Activated CD8-positive, alpha-beta memory T cell treated with anti-CD3 and anti-CD28 coated beads, Interleukin-2, amount 50 U/mL, for 48 hours (primary cell): ENCODE measurements around the gene ANKS1B.

Source experiments
- DNase-seq: peaks from one replicate; pipeline ENCODE4 v3.0.0-alpha.2; 2020

The ANKS1B gene

GRCh38 chr12:99152337-99152736, 832.4 kb downstream of the ANKS1B start:
- DNase-seq: no peak

DNA sequence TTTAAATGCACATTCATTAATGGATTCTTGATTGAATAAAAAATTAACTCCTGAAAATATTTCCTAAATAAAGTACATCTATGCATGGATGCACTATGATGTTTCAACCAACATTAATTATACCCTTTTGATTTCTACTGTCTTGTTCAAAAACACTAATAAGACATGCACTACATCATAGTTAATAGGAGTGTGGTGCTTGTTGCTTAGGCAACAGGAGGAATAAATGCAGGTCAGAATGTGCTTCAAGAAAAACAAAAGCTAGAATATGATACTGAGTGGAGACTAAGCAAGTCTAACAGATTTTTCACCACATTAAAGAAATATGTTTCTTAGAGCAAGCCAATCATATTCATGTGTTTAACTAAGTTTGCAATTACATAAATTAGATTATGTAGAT, 833.0 kb downstream of the ANKS1B start:
- no peak for DNase-seq

DNA sequence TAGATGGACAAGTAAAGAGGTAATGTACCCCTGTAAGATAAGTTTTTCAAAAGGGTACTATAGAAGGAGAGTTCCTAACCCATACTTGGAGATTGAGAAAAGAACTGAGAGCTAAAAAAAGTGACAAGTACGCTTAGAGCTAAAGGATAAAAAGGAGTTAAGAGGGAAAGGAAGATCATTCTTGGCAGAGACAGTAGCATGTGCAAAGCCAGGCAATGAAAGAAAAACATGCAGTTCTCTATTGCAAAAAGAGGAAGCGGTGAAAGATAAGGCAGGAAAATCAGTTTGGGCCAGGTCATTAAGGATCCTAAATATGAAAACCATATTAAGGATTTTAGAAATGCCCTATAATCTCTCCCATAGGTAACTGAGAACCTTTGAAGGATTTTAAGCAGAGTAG, 837.6 kb downstream of the ANKS1B start:
- DNase-seq: no peak

DNA sequence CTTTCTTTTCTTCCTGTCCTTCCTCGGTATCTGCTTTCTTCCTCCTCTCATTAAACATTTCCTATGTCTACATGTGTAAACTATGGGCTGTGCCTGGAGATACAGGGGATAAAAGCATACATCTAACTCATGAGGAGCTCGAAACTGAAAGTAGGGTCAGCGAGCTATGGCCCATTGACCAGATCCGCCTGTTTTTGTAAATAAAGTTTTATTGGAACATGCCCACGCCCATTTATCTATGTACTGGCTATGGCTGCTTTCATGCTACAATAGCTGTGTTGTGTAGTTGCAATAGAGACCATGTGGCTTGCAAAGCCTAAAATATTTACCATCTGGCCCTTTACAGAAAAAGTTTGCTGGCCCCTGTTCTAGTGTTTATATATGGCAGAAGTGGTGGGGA, 838.0 kb downstream of the ANKS1B start:
- no peak for DNase-seq

- DNase-seq: no peak
These were observed 838.6 kb downstream of the ANKS1B start for GRCh38 chr12:99146185-99146584.

DNA sequence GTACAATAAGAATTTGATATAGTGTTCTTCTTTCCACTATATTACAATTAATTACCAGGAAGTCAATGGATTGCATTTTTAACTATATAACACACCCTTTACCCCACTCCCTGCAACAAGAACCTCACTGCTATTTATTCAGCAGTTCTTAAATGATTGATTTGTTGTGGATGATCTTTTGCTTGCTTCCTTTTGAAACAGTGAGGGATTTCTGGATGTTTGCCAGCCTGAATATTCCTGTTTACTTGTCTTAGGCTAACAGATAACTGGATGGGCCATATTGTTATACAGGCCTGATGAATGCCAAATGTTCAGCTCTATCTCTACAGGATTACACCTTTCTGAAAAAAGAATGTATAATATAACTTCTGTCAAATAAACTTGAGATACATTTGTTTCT, 842.1 kb downstream of the ANKS1B start:
- no peak for DNase-seq

DNA sequence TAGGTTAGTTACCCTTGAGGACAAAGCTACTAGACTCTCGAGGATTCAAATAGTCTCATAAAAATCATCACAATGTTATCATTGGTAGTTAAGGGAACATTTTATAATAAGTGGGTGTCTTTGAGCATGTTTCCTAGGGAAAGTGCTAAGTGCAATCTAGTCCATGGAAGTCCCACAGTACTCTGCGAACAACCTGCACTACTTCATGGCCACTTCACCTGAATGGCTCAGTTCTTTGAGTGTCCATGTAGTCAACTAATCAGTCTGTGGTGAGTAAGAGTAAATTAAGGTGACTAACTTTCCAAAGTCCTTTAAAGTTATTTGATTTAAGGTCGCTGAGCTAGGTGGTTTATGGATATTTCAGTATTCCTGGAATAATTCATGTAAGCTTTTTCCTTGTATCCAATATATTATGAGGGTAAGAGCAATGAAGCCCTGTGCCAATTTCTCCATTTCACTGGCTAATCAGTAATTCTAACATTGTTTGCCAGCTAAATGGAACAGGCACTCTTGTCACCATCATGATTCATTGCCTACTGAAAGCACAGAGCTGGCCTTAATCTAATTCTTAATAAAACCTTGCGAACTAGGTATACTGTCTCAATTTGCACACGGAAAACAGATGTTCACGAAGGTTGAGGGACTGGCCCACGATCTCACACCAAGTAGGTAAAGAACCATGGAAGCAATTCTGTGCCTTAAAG, 844.6 kb downstream of the ANKS1B start:
- no peak for DNase-seq

- DNase-seq: no peak
These were observed 846.3 kb downstream of the ANKS1B start for GRCh38 chr12:99138393-99138792.

- no peak for DNase-seq
These were observed 847.4 kb downstream of the ANKS1B start for GRCh38 chr12:99137124-99137855.

DNA sequence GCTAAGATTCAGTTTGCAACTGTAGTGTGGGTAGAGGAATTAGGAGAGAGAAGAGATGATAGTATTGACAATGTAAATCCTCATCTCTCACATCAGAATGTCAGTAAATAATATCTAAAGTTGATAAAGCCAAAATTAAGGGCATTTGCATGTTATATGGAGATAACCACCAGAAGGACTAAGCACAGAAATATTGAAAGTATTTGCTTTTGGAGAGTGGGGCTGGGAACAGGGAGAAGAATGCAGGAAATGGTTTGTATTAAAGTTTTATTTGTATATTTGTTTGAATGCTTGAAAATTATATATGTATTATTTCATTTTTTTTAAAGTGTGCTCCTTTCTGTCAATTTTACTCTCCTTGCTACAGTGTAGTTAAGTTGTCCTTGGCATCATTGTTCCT, 848.2 kb downstream of the ANKS1B start:
- no peak for DNase-seq

- DNase-seq: no peak
These were observed 849.4 kb downstream of the ANKS1B start for GRCh38 chr12:99135376-99135775.

- DNase-seq: no peak
These were observed 851.3 kb downstream of the ANKS1B start for GRCh38 chr12:99133401-99133800.

DNA sequence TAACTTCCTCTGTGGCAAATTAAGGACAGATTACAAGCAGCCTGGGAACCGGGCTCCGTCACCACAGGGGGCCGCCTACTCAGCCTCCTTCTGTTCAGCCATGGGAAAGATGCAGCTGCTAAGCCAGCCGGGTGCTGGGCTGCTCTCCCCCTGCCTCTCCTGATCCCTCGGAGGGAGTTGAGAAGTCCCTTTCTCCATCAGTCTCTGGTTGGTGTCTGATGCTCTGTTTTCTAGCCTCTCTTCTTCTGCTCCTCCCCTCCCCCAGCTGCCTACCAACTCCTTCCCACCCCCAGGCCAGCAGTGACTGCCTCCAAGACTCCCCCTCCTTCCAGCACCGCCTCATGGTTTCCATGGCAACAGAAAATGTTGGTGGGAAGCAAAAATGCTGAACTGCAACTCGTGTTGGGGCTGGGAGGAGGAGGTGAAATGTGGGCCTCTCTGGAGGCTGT, 853.0 kb downstream of the ANKS1B start:
- DNase-seq: no peak

DNA sequence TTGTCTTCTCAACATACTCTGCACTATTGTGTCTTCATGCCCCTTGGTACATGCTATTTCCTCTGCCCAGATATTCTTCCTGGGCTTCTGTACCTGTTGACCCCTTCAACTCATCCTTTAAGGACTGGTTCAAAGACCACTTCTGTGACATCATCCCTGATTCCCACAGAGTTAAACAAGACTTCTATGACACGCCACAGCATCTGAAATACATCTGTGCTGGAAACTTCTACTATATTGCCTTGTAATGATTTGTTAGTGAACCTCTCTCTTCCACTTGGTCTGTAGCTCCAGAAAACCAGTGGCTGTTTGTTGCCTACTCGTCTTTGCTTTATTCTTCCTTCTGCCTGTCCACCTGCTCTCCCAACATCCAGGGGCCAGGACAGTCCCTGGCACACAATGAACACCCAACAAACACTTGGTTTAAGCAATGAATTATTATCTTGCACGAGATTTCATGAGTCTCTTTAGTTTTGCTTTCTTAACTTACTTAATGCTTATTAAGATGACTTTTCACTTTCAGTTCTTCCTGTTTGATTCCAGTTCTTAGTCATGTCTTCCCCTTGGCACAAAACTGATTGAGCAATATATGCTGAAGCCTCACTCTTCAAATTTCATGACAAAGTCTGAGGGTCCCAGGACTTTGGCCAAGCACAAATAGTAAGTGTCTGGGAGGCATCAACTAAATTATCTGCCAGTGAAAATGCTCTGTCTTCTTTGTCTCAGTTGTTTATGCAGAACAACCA, 853.8 kb downstream of the ANKS1B start:
- DNase-seq: no peak

GRCh38 chr12:99128246-99128802, 856.4 kb downstream of the ANKS1B start:
- no peak for DNase-seq

DNA sequence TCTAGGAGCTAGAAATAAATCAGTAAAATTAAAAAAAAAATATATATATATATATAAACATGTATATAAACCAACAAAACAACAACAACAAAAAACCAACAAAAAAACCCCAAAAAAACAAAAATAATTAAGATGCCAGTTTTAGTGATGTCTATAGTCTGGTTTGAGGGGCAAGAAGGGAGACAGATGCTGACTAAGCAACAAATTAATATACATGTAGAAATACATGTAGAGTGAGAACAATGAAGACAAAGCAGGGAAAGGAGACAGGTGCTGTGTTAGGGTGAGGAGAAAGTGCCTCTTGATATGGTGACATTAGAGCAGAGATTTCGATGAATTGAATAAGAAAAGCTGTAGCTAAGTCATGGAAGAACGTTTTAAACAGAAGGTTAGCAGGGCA, 861.8 kb downstream of the ANKS1B start:
- no peak for DNase-seq

DNA sequence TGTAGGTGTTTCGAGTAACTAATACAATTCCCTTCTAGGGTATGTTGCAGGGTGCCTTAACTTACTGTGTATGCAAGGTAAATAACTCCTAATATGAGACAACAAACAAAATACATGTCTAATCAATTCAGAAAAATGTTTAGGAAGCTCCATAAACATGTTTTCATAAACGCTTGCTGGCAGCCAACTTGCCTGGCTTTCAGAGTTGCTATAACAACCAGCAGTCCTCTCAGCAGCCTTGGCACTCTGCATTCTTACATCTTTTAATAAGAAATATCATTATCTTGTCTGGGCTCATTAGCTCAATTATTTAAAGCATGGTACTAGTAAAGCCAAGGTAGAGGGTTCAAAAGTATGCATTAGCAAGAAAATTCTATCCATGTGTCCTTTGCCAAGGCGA, 862.2 kb downstream of the ANKS1B start:
- no peak for DNase-seq

DNA sequence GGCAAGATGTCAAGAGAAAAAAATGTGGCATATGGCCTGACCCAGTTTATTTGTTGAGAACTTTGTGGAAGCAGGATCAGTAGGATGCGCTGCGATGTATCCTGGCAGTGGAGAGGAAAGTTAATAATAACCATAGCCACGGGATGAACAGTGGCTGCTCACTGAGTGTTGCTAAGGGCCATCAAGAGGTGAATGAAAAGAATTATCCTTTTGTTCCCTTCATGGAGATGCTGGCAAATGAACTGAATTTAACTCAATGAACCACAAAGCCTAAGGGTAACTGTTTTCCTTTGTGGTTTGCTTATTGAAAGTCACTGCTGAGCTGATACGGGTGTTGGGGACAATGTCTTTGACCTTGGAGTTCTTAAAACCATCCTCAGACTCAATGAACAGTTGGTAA, 863.2 kb downstream of the ANKS1B start:
- DNase-seq: no peak

DNA sequence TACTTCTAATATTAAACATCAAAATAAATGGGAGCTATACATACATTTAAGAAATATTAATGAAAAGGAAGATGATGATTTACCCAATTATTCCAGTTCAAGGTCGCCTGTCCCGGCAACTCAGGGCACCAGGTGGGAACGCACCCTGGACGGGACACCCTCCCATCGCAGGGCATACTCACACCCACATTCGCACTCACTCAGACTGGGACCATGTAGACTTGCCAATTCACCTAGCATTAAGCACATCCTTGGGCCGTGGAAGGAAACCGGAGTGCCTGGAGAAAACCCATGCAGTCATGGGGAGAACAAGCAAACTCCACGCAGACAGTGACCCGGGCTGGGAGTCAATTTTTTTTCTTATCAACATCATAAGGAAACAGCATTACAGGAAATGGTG, 864.8 kb downstream of the ANKS1B start:
- no peak for DNase-seq

DNA sequence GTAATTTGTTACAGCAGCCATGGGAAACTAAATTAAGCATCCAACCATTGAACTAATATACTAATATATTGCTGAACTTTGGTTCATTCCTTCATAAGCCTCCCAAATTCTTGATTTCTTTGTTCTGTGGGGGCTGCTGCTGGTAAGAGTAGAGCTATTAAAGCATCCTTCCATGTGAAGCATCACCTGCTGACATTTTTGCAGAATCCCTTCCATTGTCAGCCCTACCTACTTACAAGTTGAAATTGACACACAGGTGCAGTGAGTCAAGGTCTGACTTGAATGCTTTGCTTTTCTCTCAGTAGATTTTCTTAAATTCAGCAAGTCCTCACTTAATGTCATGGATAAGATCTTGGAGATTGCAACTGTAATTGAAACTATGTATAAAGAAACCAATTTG, 865.3 kb downstream of the ANKS1B start:
- DNase-seq: no peak

DNA sequence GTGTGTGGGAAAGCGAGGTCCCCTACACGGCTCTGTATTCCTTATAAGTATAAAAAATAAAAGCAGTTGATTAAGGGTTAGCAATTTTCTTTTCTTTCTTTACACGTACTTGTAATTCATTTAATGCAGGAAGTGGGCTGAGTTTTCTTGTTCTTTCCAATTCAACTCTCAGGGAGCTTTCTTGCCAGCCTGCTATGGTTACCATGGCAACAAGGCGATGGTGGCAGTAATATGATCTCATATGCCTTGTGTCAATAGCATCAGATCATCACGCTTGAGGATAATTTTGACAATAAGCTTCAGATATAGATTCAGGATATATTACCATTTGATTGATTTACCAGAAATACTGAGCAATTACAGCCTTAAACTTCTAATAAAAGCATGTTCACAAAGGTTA, 873.1 kb downstream of the ANKS1B start:
- no peak for DNase-seq

- no peak for DNase-seq
These were observed 873.9 kb downstream of the ANKS1B start for GRCh38 chr12:99110868-99111267.

GRCh38 chr12:99110212-99110611, 874.5 kb downstream of the ANKS1B start:
- DNase-seq: no peak

GRCh38 chr12:99108924-99109323, 875.8 kb downstream of the ANKS1B start:
- no peak for DNase-seq
